OCI-M2 (cell line): Measurements from ENCODE around the gene COL18A1.
"Not testable (repeated sequence)": the region's sequence is repeated elsewhere in the genome, so short reads cannot be mapped to it uniquely, and the experiment has no call there.

Source experiments
- DNase-seq: peaks from one replicate; lab custom pipeline; 2025; ENCODE audit not compliant: unreplicated experiment; lab: John Stamatoyannopoulos, UW

The COL18A1 gene

GRCh38 chr21:45514311-45515021 lies 109.5 kb downstream of the COL18A1 start:
- no peak for DNase-seq

GRCh38 chr21:45515241-45516061 lies 110.5 kb downstream of the COL18A1 start:
- DNase-seq = no peak

DNA sequence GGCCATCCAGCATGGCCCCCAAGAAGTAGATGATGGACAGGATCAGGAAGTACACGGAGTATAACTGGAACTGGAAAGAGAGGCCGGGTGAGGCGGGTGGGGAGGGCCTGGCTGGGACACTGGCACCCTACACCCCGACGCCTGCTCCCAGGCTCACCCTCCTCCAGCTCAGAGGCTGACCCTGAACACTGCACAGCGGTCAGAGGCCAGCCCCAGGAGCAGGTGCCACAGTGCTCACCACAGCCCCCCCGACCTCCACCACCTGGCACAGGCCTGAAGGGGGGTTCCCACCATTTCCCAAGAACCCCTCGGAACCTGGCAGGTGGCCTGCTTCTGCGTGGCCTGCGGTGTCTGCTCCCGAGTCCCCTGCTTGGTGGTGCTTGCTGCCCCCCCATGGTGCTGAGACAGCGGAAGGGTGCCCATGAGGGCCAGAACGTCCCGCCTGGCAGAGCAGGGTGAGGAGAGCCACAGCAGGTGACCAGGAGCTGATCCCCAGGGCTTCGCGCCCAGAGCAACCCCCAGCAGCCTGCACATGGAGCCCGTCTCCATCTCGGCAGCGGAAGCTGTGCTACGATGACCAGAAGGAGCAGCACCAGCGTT lies 111.2 kb downstream of the COL18A1 start:
- DNase-seq = no peak

GRCh38 chr21:45516671-45517151 lies 111.7 kb downstream of the COL18A1 start:
- no peak for DNase-seq

DNA sequence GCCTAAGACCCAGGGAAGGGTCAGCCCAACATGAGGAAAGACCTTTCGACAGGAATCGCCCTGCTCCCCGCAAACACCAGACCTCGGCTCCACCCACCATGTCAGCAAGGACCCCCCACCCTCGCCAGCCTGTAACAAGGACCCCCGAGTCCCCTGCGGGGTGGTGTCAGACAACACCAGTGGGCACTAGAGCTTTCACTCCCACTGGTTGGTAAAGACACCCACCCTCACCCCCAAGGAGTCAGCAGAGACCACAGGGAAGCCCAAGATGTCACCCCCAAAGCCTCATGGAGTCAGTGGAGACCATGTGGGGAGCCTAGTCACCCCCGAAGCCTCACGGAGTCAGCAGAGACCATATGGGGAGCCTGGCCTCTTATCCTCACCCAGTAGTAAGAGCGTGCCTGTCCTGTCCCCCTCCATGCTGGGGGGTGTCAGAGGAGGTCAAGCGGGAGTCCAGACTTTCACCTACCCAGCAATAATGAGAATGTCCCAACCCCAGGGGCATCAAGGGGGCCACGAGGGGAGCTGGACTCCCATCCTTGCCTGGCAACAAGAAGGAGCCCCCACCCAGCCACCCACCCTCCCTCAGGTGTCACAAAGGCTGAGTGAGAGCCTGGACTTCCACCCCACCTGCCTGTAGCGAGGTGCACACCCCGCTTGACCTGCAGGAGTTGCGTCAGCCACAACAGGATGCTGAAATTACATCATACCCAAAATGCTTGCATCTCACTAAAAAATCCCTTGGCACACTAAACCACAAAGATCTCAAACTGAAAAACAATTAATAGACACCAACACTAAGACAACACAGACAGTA lies 112.5 kb downstream of the COL18A1 start:
- DNase-seq = no peak

GRCh38 chr21:45518742-45519141 lies 113.8 kb downstream of the COL18A1 start:
- DNase-seq = no peak

DNA sequence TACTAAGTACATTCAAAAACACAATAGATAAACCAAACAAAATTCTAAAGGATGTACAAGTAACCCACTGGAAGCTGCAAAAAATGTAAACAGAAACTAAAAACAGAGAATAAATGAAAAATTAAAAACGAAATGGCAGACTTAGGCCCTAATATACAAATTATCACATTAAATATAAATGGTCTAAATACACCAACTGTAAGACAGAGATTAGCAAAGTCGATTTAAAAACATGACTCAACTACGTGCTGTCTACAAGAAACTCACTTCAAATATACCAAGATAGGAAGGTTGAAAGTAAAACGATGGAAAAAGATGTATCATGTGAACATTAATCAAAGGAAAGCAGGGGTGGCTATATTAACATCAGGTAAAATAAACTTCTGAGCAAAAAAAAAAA lies 114.2 kb downstream of the COL18A1 start:
- DNase-seq = no peak

- no peak for DNase-seq
Observed at GRCh38 chr21:45521241-45521640, 116.3 kb downstream of the COL18A1 start.

DNA sequence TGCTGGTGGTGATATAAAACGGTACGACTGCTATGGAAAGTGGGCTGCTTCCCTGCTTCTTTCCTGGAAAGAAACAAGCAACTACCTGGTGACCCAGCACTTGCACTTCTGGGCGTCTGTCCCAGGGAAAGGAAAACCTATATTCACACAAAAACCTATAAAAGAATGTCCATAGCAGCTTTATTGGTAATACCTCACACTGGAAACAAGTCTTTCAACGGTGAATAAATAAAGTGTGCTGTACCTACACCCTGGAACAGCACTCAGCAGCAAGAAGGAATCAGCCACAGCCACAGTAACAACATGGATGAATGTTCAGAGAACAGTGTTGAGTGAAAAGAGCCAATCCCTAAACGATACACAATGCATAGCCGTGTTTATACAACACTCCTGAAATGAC lies 117.4 kb downstream of the COL18A1 start:
- no peak for DNase-seq

GRCh38 chr21:45522986-45523385 lies 118.0 kb downstream of the COL18A1 start:
- DNase-seq = no peak

GRCh38 chr21:45523411-45524101 lies 118.6 kb downstream of the COL18A1 start:
- DNase-seq = no peak

DNA sequence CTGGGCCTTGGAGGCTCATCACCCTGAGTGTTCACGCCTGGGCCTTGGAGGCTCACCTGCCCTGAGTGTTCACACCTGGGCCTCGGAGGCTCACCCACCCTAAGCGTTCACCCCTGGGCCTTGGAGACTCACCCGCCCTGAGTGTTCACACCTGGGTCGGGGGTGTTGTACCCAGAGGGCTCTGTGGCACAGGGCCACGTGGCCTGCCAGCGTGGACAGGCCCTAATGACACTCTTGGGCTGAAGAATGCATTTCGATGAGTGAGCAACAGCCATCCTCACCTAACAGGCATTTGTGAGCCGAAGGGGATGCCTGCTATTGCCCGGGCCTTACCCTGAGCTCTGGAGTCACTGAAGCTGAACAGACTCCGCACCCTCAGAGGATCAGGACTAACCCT lies 119.8 kb downstream of the COL18A1 start:
- no peak for DNase-seq

GRCh38 chr21:45525153-45525909 lies 120.4 kb downstream of the COL18A1 start:
- no peak for DNase-seq

- DNase-seq = no peak
Observed at GRCh38 chr21:45525910-45526306, 120.9 kb downstream of the COL18A1 start.

- not testable (repeated sequence) for DNase-seq
Observed at GRCh38 chr21:45527151-45527999, 122.4 kb downstream of the COL18A1 start.

DNA sequence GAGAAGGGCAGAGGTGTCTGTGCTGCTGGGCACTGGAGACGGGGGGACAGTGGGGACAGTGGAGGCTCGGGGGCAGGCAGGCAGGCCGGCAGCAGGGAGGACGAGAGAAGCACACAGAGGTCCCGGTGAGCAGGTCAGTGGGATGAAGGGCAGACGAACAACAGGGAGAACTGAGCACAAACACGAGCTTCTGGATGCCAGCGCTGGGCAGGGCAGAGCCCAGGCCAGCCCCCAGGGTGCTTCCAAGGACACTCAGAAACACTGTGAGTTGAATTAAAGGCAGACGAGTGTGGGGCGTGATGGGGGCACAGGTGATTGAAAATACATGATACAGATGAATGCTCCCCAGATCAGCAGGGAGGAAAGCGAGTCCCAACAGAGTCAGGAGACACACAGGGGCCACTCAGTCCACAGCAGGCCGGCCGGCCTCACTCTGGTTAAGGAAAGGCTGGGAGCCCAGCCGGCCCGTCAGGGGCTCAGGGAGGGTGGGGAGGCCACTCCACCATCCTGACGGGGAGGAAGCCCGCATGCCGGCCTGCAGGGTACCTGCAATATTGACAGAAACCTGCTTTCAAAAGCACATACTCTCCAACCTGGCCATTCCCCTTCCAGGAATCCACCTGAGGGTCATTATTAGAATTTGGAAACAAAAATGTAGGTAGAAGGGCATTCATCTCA lies 123.2 kb downstream of the COL18A1 start:
- DNase-seq = no peak

- DNase-seq = no peak
Observed at GRCh38 chr21:45528981-45529784, 124.2 kb downstream of the COL18A1 start.
